Right lobe of liver (tissue), 4 donors: ENCODE results near the gene CYP2A7.
"Not testable (repeated sequence)": the region's sequence is repeated elsewhere in the genome, so short reads cannot be mapped to it uniquely, and the experiment has no call there.

Experiments
- POLR2A ChIP-seq: fragments of 450-650 bp; IDR thresholded peaks from one replicate; pipeline ENCODE4 v1.6.1; 2017; ENCODE audit warnings: antibody characterized with exemption, mild to moderate bottlenecking
- TF ChIP-seq, protein P1 (sequence below), 4 donors: fragments of 200-600 bp in 3 of 4; fragments of 450-650 bp in 1 of 4; IDR thresholded peaks; one replicate each; pipeline versions ENCODE4 v1.5.1 to v1.8.0; 2016 to 2022; ENCODE audit warnings: antibody characterized with exemption in 4 of 4, mild to moderate bottlenecking in 2 of 4
- donor health status: DM: no; HTN: no; CAD: no.
- donor health status: DM: no; HTN: no; CAD: no.
- donor health status: DM: no; HTN: yes; CAD: no.

DNA sequence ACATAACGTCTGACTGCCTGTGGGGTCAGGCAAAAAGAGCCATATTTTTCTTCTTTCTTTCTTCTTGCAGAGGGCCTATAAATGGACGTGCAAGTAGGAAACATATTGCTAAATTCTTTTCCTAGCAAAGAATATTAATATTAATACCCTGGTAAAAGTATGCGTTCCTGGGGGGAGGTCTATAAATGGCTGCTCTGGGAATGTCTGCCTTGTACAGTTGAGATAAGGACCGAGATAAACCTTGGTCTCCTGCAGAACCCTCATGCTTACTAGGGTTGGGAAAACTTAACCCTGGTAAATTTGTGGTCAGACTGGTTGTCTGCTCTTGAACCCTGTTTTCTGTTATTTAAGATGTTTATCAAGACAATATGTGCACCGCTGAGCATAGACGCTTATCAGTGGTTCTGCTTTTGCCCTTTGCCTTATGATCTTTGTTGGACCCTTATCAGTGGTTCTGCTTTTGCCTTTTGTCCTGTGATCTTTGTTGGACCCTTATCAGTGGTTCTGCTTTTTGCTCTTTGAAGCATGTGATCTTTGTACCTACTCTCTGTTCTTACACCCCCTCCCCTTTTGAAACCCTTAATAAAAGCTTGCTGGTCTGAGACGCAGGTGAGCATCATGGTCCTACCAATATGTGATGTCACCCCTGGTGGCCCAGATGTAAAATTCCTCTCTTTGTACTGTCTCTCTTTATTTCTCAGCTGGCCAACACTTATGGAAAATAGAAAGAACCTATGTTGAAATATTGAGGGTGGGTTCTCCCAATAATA is 37.7 kb upstream of the CYP2A7 start:
- TF ChIP-seq, protein P1, sequence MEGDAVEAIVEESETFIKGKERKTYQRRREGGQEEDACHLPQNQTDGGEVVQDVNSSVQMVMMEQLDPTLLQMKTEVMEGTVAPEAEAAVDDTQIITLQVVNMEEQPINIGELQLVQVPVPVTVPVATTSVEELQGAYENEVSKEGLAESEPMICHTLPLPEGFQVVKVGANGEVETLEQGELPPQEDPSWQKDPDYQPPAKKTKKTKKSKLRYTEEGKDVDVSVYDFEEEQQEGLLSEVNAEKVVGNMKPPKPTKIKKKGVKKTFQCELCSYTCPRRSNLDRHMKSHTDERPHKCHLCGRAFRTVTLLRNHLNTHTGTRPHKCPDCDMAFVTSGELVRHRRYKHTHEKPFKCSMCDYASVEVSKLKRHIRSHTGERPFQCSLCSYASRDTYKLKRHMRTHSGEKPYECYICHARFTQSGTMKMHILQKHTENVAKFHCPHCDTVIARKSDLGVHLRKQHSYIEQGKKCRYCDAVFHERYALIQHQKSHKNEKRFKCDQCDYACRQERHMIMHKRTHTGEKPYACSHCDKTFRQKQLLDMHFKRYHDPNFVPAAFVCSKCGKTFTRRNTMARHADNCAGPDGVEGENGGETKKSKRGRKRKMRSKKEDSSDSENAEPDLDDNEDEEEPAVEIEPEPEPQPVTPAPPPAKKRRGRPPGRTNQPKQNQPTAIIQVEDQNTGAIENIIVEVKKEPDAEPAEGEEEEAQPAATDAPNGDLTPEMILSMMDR (IDR thresholded peaks at IDR 0.05) = not testable (repeated sequence)
- not testable (repeated sequence) for TF ChIP-seq POLR2A
